Heart left ventricle (tissue), 16 donors: Measurements from ENCODE around the gene CDK3. TPM values are rescaled to one million over a fixed set of nuclear protein-coding genes. Genes with fewer than 3 reads are reported as not detected.

Source experiments
- ATAC-seq, 4 donors: fragments of 200-7000 bp; cut with Tn5 transposase; one replicate each; pipeline ENCODE4 v1.9.1; 2020 to 2022; ENCODE audit warnings: moderate library complexity in 4 of 4, mild to moderate bottlenecking in 3 of 4, moderate number of reproducible peaks in 1 of 4
- DNase-seq, 5 donors: peaks; one replicate each; pipeline ENCODE4 v3.0.0-alpha.2; 2020
- H3K27ac ChIP-seq, 12 donors: fragments of 200-600 bp; sonication (generic) in 4 of 12; one replicate each; pipeline versions ENCODE4 v1.5.0 to v1.8.0; 2016 to 2022; ENCODE audit warnings: mild to moderate bottlenecking in 2 of 12
- H3K27me3 ChIP-seq, 9 donors: fragments of 200-600 bp; sonication (generic) in 2 of 9; one replicate each; pipeline versions ENCODE4 v1.5.1 to v1.8.0; 2016 to 2022; ENCODE audit warnings: mild to moderate bottlenecking in 3 of 9
- H3K36me3 ChIP-seq, 9 donors: fragments of 200-600 bp; sonication (generic) in 2 of 9; one replicate each; pipeline versions ENCODE4 v1.5.0 to v1.8.0; 2018 to 2022; ENCODE audit warnings: mild to moderate bottlenecking in 2 of 9
- H3K4me1 ChIP-seq, 12 donors: fragments of 200-600 bp; sonication (generic) in 4 of 12; one replicate each; pipeline versions ENCODE4 v1.5.0 to v1.8.0; 2016 to 2022; ENCODE audit warnings: mild to moderate bottlenecking in 3 of 12
- H3K4me3 ChIP-seq, 12 donors: fragments of 200-600 bp; sonication (generic) in 4 of 12; one replicate each; pipeline versions ENCODE4 v1.5.0 to v1.8.0; 2017 to 2022; ENCODE audit warnings: mild to moderate bottlenecking in 9 of 12, moderate library complexity in 4 of 12
- H3K9me3 ChIP-seq, 12 donors: fragments of 200-600 bp; sonication (generic) in 4 of 12; one replicate each; pipeline versions ENCODE4 v1.5.0 to v1.8.0; 2016 to 2022; ENCODE audit warnings: mild to moderate bottlenecking in 1 of 12
- CTCF ChIP-seq, 12 donors: fragments of 200-600 bp; sonication (generic) in 4 of 12; IDR thresholded peaks; one replicate each; pipeline versions ENCODE4 v1.5.0 to v1.8.0; 2018 to 2022; ENCODE audit warnings: antibody characterized with exemption in 12 of 12, mild to moderate bottlenecking in 5 of 12
- POLR2A ChIP-seq, 2 donors: fragments of 450-650 bp; IDR thresholded peaks; one replicate each; pipeline ENCODE4 v1.6.1; 2017; ENCODE audit warnings: antibody characterized with exemption in 2 of 2, mild to moderate bottlenecking in 2 of 2, moderate library complexity in 2 of 2
- WGBS, 4 donors: extraction: QIAGEN DNeasy Blood & Tissue Kit in 2 of 4; methylation state at CpG; one replicate each; pipeline versions ENCODE4 v1.1.5 to v1.1.7; 2013 to 2018; 5-methylcytosine and 5-hydroxymethylcytosine counted together
- intact Hi-C, 10 donors: fragments of 100-400 bp; cut with DNase I; formaldehyde crosslinking; loops; one replicate each; pipeline versions ENCODE4 v1.11.1 to v1.14.2; 2022
- polyA plus RNA-seq, 2 donors: library from polyadenylated mRNA; stranded (reverse); fragments of 200-250 nt; gene quantifications; one replicate each; pipeline ENCODE4 v1.2.3, GENCODE V29; 2013
- total RNA-seq, 9 donors: library from RNA; depleted of rRNA in 2 of 9; stranded (reverse); fragments of >200 nt in 2 of 9; fragmentation: NEBNext Ultra II Directional in 3 of 9; extraction: Animal tissue kit (Norgen Biotek cat#: 25700) in 3 of 9; gene quantifications; one replicate each; pipeline versions ENCODE4 v1.1.0 to v1.2.4, GENCODE V29; 2016 to 2023
- donor health status: ischemic (EF 13 %, LVEDD 7.1; RV severe dilation, severe dysfunction).
- donor health status: healthy with polysubstance abuse.
- donor health status: DM: no; HTN: yes; CAD: no.
- donor health status: DM: no; HTN: no; CAD: no.
- donor health status: ischemic (EF 25% LVEDD 6.9; RV normal size, moderate dysfunction).
- donor health status: ischemic (EF 25% LVEDD 5.7; RV mildly dilated, moderate dysfunction).
- donor health status: healthy.
- donor health status: DM: yes; HTN: yes; CAD: no.
- donor health status: ischemic (EF 35%, LVEDD 5.7; RV mildly dilated, moderate dysfunction).
- donor health status: nonischemic (EF 11% LVEDD 7.7; RV severe dilation, severe dysfunction).
- donor health status: DM: yes; HTN: yes; CAD: no.
- donor health status: PGD.
- donor health status: ischemic (EF 29% LVEDD 5.4; RV normal size, mild dysfunction).
- donor health status: nonischemic (EF 23%, LVEDD 6.1; RV moderate dilation, normal function).

The CDK3 gene
- total and polyA plus RNA-seq, 11 donors = 0.46 to 3.6 (median 1.6) TPM; not detected in 2

DNA sequence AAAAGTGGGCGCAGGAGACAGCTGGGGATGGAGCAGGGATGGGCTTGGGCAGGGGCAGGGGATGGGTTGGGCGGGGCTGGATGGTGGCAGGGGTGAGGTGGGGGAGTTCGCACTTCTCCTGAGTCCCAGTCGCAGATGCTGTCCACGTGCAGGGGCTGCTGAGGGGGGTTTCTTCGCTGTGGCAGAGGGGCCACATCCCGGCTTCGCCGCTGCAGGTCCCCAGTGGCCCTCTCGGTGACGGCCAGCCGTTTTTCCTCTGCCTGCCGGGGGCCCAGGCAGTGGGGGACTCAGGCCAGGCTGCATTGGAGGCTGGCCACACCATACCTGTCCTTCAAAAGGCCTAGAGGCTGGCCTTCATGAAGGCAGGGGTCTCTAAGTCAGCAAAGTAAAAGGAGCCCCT lies 18.1 kb downstream of the CDK3 start:
- ATAC-seq (no peak), DNase-seq (no peak)
- intact Hi-C loops = loop anchor here in 4 of 10 donors (5.0 to 10.0 kb wide), 5 partner anchors 156 to 278 kb away; no protein-coding TSS in a partner anchor
- H3K4me3 ChIP-seq = no peak overlapping the region
- no peaks in the 10 kb centered on the region for H3K9me3 ChIP-seq
- H3K36me3 ChIP-seq = no peaks in the 10 kb centered on the region
- peaks cover 0 to 6% (median 1%) of the 10 kb centered on the region in 12 donors for H3K4me1 ChIP-seq
- no peaks in the 10 kb centered on the region for H3K27me3 ChIP-seq
- no peak for TF ChIP-seq POLR2A (IDR thresholded peaks at IDR 0.05)
- TF ChIP-seq CTCF (IDR thresholded peaks at IDR 0.05) = no peak
- H3K27ac ChIP-seq = no peak overlapping the region
- WGBS, 4 donors = 81 to 86% (median 82%) methylated on average over 13 of the region's 13 CpGs

DNA sequence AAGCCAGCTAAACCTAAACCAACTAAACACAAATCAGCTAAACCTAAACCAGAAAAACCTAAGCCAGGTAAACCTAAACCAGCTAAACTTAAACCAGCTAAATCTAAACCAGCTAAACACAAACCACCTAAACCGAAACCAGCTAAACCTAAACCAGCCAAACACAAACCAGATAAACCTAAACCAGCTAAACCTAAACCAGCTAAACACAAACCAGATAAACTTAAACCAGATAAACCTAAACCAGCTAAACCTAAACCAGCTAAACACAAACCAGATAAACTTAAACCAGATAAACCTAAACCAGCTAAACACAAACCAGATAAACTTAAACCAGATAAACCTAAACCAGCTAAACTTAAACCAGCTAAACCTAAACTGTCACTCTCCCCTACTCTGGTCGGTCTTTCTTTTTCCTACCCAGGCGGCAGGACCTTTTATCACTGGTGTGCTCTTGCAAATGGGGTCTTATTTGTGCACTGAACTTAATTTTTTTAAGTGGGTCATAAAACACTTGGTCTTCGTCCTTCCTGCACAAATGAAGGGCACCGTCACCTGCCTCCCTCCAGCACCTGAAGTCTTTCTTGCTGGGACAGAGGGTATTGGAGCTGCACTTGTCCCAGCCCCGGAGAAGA lies 19.3 kb downstream of the CDK3 start:
- Histone ChIP-seq H3K9me3 (no peaks in the 10 kb centered on the region), H3K27ac (no peak overlapping the region), H3K4me3 (no peak overlapping the region), H3K27me3 (no peaks in the 10 kb centered on the region), H3K36me3 (no peaks in the 10 kb centered on the region), H3K4me1 (no peaks in the 10 kb centered on the region)
- intact Hi-C loops = loop anchor here in 4 of 10 donors (5.0 to 10.0 kb wide), 5 partner anchors 155 to 277 kb away; no protein-coding TSS in a partner anchor
- DNase-seq = no peak
- no peak for TF ChIP-seq CTCF (IDR thresholded peaks at IDR 0.05)
- no peak for TF ChIP-seq POLR2A (IDR thresholded peaks at IDR 0.05)
- ATAC-seq = no peak
- WGBS, 4 donors = 84 to 91% (median 87%) methylated on average over 6 of the region's 6 CpGs

DNA sequence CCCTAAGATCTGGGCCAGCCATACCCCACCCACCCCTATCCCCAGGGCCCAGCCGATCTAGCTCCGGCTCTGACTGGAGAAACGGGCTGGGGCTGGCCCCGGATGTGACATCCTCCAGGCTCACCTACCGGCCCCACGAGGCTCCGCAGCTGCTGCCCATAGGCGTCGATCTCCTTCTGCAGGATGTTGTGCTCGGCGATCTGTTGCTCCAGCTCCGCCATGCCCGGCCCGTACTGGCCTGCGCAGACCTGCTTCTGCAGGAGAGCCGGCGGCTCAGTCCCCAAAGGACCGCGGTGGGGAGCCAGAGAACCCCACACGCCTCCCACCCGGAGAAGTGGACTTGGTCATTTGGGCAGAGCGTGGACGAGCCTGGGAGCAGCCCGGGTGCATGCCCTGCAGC lies 21.6 kb downstream of the CDK3 start:
- no peak overlapping the region for H3K4me3 ChIP-seq
- intact Hi-C loops = no loop called here
- no peaks in the 10 kb centered on the region for H3K4me1 ChIP-seq
- no peak for DNase-seq
- ATAC-seq = no peak
- H3K9me3 ChIP-seq = no peaks in the 10 kb centered on the region
- no peak for TF ChIP-seq POLR2A (IDR thresholded peaks at IDR 0.05)
- no peak for TF ChIP-seq CTCF (IDR thresholded peaks at IDR 0.05)
- H3K27me3 ChIP-seq = no peaks in the 10 kb centered on the region
- H3K27ac ChIP-seq = no peak overlapping the region
- H3K36me3 ChIP-seq = no peaks in the 10 kb centered on the region
- WGBS, 4 donors = 68 to 100% (median 71%) methylated on average over 2 to 24 of the region's 24 CpGs; no CpG with 5 or more reads in 1 of the 4 donors

DNA sequence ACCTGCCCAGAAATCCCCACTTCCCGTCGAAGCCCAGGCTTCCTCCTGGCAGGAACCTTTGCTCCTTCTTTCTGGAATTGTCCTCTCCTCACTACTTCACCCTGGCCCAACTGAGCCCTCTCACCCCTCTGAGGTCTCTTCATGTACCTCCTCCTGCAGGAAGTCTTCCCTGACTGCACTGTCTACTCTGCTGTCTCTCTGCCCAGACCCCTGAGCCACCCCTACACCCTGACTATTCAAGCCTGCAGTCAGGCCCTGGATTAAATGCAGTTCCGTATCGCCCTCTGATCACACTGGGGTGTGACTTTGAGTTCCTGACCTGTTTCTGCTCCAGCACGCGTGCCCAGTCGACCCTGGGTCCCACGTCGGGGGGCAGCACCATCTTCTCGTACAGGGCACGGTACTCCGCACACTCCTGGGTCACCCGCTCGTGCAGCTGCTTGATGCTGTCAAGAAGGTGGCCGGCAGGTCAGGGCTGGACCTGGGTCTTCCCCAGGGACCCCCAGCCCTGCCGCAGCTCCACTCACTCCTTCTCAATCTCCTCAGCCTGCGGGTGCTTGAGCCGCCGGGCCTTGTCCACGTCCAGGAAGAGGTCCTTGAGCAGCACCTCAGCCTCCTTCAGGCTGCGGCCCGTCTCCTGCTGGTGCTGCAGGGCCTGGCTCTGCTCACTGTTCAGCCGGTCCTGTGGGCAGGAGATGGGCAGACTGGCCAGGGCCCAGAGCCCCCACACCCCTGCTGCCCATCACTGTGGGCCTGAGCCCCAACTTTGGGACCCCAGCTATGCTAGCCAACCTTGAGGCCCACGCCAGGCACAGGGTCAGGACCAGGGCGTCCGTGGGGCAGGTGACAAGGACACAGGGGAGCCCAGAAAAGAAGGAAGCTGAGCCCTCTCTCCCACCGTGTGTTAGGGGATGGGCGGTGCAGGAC lies 22.6 kb downstream of the CDK3 start:
- no peak for TF ChIP-seq POLR2A (IDR thresholded peaks at IDR 0.05)
- no peak for TF ChIP-seq CTCF (IDR thresholded peaks at IDR 0.05)
- Histone ChIP-seq H3K4me3 (no peak overlapping the region), H3K9me3 (no peaks in the 10 kb centered on the region), H3K27me3 (no peaks in the 10 kb centered on the region), H3K27ac (no peak overlapping the region), H3K36me3 (no peaks in the 10 kb centered on the region), H3K4me1 (no peaks in the 10 kb centered on the region)
- WGBS, 4 donors = 86 to 92% (median 89%) methylated on average over 18 to 28 of the region's 28 CpGs
- intact Hi-C loops = no loop called here
- ATAC-seq (no peak), DNase-seq (no peak)
